Astrocyte (in vitro differentiated cells and primary cell): ENCODE measurements around the gene ZNF597. TPM values are rescaled to one million over a fixed set of nuclear protein-coding genes. Genes with fewer than 3 reads are reported as not detected.

Experiments used
- DNase-seq: peaks from one replicate; pipeline ENCODE4 v3.0.0-alpha.2; 2010; ENCODE audit warnings: low read depth
- FAIRE-seq: peaks from 2 replicates; lab custom pipeline; 2011; peaks lifted over from hg19 to GRCh38; lab: Jason Lieb, UNC
- H2AFZ ChIP-seq: 2 replicates; pipeline ENCODE4 v1.6.0; 2012; ENCODE audit warnings: low read depth, low read length, inconsistent platforms
- H3K27ac ChIP-seq: 2 replicates; pipeline ENCODE4 v1.5.1; 2011; ENCODE audit warnings: low read depth, low read length, inconsistent platforms
- H3K27me3 ChIP-seq: 2 replicates; pipeline ENCODE4 v1.6.0; 2011; ENCODE audit warnings: low read length, inconsistent platforms; ENCODE audit not compliant: insufficient read depth
- H3K36me3 ChIP-seq: 2 replicates; pipeline ENCODE4 v1.5.1; 2011; ENCODE audit warnings: low read length, inconsistent platforms; ENCODE audit not compliant: insufficient read depth
- H3K4me1 ChIP-seq: 2 replicates; pipeline ENCODE4 v1.5.1; 2011; ENCODE audit warnings: low read length, inconsistent platforms; ENCODE audit not compliant: insufficient read depth
- H3K4me2 ChIP-seq: 2 replicates; pipeline ENCODE4 v1.6.0; 2012; ENCODE audit warnings: low read length, inconsistent platforms
- H3K4me3 ChIP-seq: 2 replicates; pipeline ENCODE4 v1.5.1; 2011; ENCODE audit warnings: low read depth, mild to moderate bottlenecking, low read length, inconsistent platforms; ENCODE audit not compliant: insufficient read depth
- H3K79me2 ChIP-seq: 2 replicates; pipeline ENCODE4 v1.6.0; 2012; ENCODE audit warnings: mild to moderate bottlenecking, low read length, inconsistent platforms; ENCODE audit not compliant: insufficient read depth
- H3K9ac ChIP-seq: 2 replicates; pipeline ENCODE4 v1.6.0; 2012; ENCODE audit warnings: mild to moderate bottlenecking, low read length, inconsistent platforms
- H3K9me3 ChIP-seq: 2 replicates; pipeline ENCODE4 v1.5.1; 2012; ENCODE audit warnings: low read depth, mild to moderate bottlenecking, low read length, inconsistent platforms; ENCODE audit not compliant: insufficient read depth
- H4K20me1 ChIP-seq: 2 replicates; pipeline ENCODE4 v1.6.0; 2012; ENCODE audit warnings: low read length, inconsistent platforms; ENCODE audit not compliant: insufficient read depth
- H3K27ac Mint-ChIP-seq: one replicate; pipeline ENCODE4 v1.8.0; 2021; ENCODE audit warnings: mild to moderate bottlenecking, mixed read lengths; ENCODE audit not compliant: unreplicated experiment
- H3K27me3 Mint-ChIP-seq: one replicate; pipeline ENCODE4 v1.8.0; 2021; ENCODE audit warnings: low read depth, mixed read lengths; ENCODE audit not compliant: unreplicated experiment
- H3K36me3 Mint-ChIP-seq: one replicate; pipeline ENCODE4 v1.8.0; 2021; ENCODE audit warnings: low read depth, mixed read lengths; ENCODE audit not compliant: unreplicated experiment
- H3K4me1 Mint-ChIP-seq: one replicate; pipeline ENCODE4 v1.8.0; 2021; ENCODE audit warnings: low read depth, mixed read lengths; ENCODE audit not compliant: unreplicated experiment
- H3K4me3 Mint-ChIP-seq: one replicate; pipeline ENCODE4 v1.8.0; 2021; ENCODE audit warnings: mild to moderate bottlenecking, moderate library complexity, mixed read lengths; ENCODE audit not compliant: unreplicated experiment
- H3K9me3 Mint-ChIP-seq: one replicate; pipeline ENCODE4 v1.8.0; 2021; ENCODE audit warnings: mild to moderate bottlenecking, mixed read lengths; ENCODE audit not compliant: unreplicated experiment
- CTCF ChIP-seq: IDR thresholded peaks from 2 replicates; pipeline ENCODE4 v1.5.1; 2011; ENCODE audit warnings: low read depth, mild to moderate bottlenecking, inconsistent platforms, low read length, moderate library complexity; ENCODE audit not compliant: insufficient read depth
- EZH2 ChIP-seq: IDR thresholded peaks from 2 replicates; pipeline ENCODE4 v1.6.1; 2012; ENCODE audit warnings: mild to moderate bottlenecking, low read length, inconsistent platforms; ENCODE audit not compliant: insufficient read depth
- total RNA-seq: library from RNA; stranded (reverse); gene quantifications from 2 replicates; pipeline ENCODE4 v1.2.1, GENCODE V29; 2021

ZNF597 gene
- total RNA-seq, 1 donor from 2014 or later: 4.7 TPM

DNA sequence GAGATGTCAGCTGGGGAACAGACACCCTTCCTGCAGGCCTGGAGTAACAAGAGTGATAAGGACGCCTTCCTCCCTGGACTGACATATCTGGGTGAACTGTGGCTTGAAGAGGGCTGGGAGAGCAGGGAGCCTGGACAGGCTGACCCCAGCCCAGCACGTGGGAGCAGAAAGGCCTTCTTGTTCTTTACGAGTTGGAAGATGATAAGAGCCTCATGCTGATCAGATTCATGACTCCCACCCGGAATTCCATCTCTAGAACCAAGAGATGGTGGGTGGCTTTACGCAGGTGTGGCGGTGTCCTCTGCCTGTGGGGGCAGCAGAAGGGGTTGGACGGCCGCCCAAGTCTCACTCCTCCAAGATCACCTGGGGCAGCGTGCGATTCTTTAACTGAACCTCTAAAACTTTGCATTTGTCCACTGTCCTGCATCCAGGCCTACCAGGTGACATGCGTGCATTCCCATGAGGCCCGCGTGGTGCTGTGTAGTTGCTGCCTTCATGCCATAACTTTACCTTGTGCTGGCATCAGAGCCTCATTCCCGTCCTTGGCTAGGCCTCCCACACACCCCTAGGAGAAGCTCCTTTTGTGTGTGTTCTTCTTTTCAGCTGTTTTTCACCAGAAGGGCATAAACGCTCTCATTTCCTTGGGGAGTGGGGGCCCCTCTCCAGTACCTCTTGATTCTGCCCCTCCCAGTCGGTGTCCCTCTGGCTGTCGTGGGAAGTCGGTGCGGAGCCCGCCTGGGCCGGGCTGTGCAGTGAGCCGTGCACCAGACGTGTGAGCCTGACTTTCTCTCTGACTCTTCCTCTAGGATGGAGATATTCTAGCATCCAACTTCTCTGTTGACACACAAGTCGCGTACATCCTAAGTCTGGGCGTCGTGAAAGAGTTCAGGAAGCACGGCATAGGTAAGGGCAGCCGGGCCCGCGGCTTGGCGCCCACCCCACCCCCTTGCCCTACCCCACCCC is 38.7 kb upstream of the ZNF597 start:
- Mint-ChIP-seq H3K4me3 (peak overlapping the region; percentile 20), H3K27me3 (no peaks in the 10 kb centered on the region), H3K9me3 (peaks cover 4% of the 10 kb centered on the region), H3K36me3 (peaks cover 34% of the 10 kb centered on the region), H3K27ac (peak overlapping the region; percentile 41), H3K4me1 (peaks cover 15% of the 10 kb centered on the region)
- Histone ChIP-seq H3K9me3 (no peaks in the 10 kb centered on the region), H3K79me2 (peaks cover 24% of the 10 kb centered on the region), H3K27ac (no peak overlapping the region), H3K4me1 (peaks cover 5% of the 10 kb centered on the region), H3K4me3 (no peak overlapping the region), H3K36me3 (peaks cover 18% of the 10 kb centered on the region), H2AFZ (no peak overlapping the region), H3K4me2 (no peak overlapping the region), H3K27me3 (no peaks in the 10 kb centered on the region), H4K20me1 (peaks cover 55% of the 10 kb centered on the region), H3K9ac (no peak overlapping the region)
- TF ChIP-seq EZH2 (no peak), CTCF (no peak)
- FAIRE-seq (no peak), DNase-seq (no peak)

DNA sequence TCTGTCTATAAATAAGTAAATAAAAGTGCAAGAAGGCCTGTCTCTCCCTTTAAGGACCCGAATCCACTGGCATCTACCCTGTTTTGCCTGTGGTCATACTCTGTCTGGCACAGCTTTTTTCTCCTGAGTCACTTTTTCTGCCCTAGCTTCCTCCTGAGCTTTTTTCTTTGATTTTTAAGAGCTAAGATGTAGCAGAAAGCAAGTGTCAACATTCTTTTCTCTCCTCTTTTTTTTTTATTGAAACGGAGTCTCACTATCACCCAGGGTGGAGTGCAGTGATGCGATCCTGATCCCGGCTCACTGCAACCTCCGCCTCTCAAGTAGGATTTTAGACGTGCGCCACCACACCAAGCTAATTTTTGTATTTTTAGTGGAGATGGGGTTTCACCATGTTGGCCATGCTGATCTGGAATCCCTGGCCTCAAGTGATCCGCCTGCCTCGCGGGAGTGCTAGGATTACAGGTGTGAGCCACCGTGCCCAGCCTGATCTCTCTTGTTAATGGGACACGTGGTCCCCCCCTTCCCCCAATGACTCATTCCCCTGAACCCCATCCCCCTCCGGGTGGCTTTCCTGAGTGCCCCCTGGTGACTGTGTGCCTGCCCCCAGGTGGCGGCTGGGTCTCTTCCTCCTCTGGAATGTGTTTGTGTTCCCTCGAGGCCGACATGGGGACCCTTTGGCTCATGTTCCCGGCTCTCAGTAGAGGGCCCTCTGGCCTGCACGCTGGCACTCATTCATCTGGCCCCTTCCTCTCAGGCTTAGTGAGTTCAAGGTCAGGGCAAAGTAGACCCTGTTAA is 37.8 kb upstream of the ZNF597 start:
- Histone ChIP-seq H3K9me3 (no peaks in the 10 kb centered on the region), H3K4me1 (peaks cover 5% of the 10 kb centered on the region), H3K4me3 (no peak overlapping the region), H3K4me2 (no peak overlapping the region), H3K79me2 (peaks cover 30% of the 10 kb centered on the region), H3K9ac (no peak overlapping the region), H4K20me1 (peaks cover 60% of the 10 kb centered on the region), H3K27ac (no peak overlapping the region), H3K36me3 (peaks cover 18% of the 10 kb centered on the region), H3K27me3 (no peaks in the 10 kb centered on the region), H2AFZ (no peak overlapping the region)
- Mint-ChIP-seq H3K4me1 (peaks cover 15% of the 10 kb centered on the region), H3K36me3 (peaks cover 31% of the 10 kb centered on the region), H3K27ac (peak overlapping the region; percentile 41), H3K27me3 (no peaks in the 10 kb centered on the region), H3K4me3 (no peak overlapping the region), H3K9me3 (peaks cover 4% of the 10 kb centered on the region)
- FAIRE-seq: no peak
- DNase-seq: no peak
- TF ChIP-seq CTCF: no peak
- no peak for TF ChIP-seq EZH2
